ENCODE results near the gene ICAM5. TPM values are rescaled to one million over a fixed set of nuclear protein-coding genes. Genes with fewer than 3 reads are reported as not detected.

ICAM5 gene
- polyA plus RNA-seq, 1 donor (not counting 4 experiments of a cell fraction or from before 2014, with no cell fraction given) = 0.20 TPM

GRCh38 chr19:10306327-10306726 lies 16.6 kb downstream of the ICAM5 start:
- no peak overlapping the region for H3K27ac ChIP-seq (ENCODE audit: control insufficient read depth, insufficient read depth, low read length)
- H3K36me3 ChIP-seq (ENCODE audit: control insufficient read depth in 2 of 2, extremely low read depth in 1 of 2, insufficient read depth in 2 of 2, low read length in 2 of 2) = peaks cover 8% of the 10 kb centered on the region in 2 experiments
- no peak for TF ChIP-seq EZH2 (IDR thresholded peaks at IDR 0.05; ENCODE audit: low read length)
- TF ChIP-seq, protein P1, sequence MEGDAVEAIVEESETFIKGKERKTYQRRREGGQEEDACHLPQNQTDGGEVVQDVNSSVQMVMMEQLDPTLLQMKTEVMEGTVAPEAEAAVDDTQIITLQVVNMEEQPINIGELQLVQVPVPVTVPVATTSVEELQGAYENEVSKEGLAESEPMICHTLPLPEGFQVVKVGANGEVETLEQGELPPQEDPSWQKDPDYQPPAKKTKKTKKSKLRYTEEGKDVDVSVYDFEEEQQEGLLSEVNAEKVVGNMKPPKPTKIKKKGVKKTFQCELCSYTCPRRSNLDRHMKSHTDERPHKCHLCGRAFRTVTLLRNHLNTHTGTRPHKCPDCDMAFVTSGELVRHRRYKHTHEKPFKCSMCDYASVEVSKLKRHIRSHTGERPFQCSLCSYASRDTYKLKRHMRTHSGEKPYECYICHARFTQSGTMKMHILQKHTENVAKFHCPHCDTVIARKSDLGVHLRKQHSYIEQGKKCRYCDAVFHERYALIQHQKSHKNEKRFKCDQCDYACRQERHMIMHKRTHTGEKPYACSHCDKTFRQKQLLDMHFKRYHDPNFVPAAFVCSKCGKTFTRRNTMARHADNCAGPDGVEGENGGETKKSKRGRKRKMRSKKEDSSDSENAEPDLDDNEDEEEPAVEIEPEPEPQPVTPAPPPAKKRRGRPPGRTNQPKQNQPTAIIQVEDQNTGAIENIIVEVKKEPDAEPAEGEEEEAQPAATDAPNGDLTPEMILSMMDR (optimal IDR thresholded peaks at IDR 0.05 in 1 of 3, IDR thresholded peaks at IDR 0.05 in 1 of 3, conservative IDR thresholded peaks at IDR 0.05 in 1 of 3; ENCODE audit: extremely low read depth in 1 of 3, insufficient read depth in 2 of 3, low read length in 3 of 3) = no peak
- H3K4me2 ChIP-seq (ENCODE audit: control insufficient read depth, extremely low read depth, insufficient read depth, low read depth, low read length) = no peak overlapping the region
- no peaks in the 10 kb centered on the region for H3K9me1 ChIP-seq (ENCODE audit: control insufficient read depth, extremely low read depth, insufficient read depth, low read length)
- H3K4me1 ChIP-seq (ENCODE audit: control insufficient read depth, extremely low read depth, insufficient read depth, low read length) = peaks cover 6% of the 10 kb centered on the region
- H3K4me3 ChIP-seq (ENCODE audit: control insufficient read depth in 2 of 3, extremely low read depth in 1 of 3, insufficient read depth in 2 of 3, low read depth in 1 of 3, low read length in 3 of 3) = no peak overlapping the region
- FAIRE-seq (no peak), DNase-seq (ENCODE audit: low read depth, low spot score) (no peak)
- H3K9me3 ChIP-seq (ENCODE audit: control insufficient read depth, low read depth, low read length) = no peaks in the 10 kb centered on the region
- dilution Hi-C loops (cut with MboI; ENCODE audit: extremely low pct_ligation_motif_present, low sequenced_read_pairs) = no loop called here
- H3K27me3 ChIP-seq (ENCODE audit: control insufficient read depth, extremely low read depth, insufficient read depth, low read length) = no peaks in the 10 kb centered on the region
- H3K79me2 ChIP-seq (ENCODE audit: control insufficient read depth, insufficient read depth, low read length) = no peaks in the 10 kb centered on the region
- no peak overlapping the region for H2AFZ ChIP-seq (ENCODE audit: control insufficient read depth, low read length)
- H3K9ac ChIP-seq (ENCODE audit: control insufficient read depth, extremely low read depth, insufficient read depth, low read length) = no peak overlapping the region
- no peaks in the 10 kb centered on the region for H4K20me1 ChIP-seq (ENCODE audit: control insufficient read depth, extremely low read depth, insufficient read depth, low read length)

GRCh38 chr19:10309423-10309822 lies 19.7 kb downstream of the ICAM5 start, which contains the start of gene ZGLP1:
ZGLP1 (minus strand) TSS chr19:10309815.
- no peak within 1 kb of the TSS for H3K4me3 ChIP-seq (ENCODE audit: control insufficient read depth in 2 of 3, extremely low read depth in 1 of 3, insufficient read depth in 2 of 3, low read depth in 1 of 3, low read length in 3 of 3)
- dilution Hi-C loops (cut with MboI; ENCODE audit: extremely low pct_ligation_motif_present, low sequenced_read_pairs) = no loop called here

More at GRCh38 chr19:10309423-10309822, 19.7 kb downstream of the ICAM5 start, which contains the start of gene ZGLP1:
- Histone ChIP-seq H2AFZ (ENCODE audit: control insufficient read depth, low read length) (no peak within 1 kb of the TSS), H3K9me1 (ENCODE audit: control insufficient read depth, extremely low read depth, insufficient read depth, low read length) (no peaks in the 10 kb centered on the region), H3K4me1 (ENCODE audit: control insufficient read depth, extremely low read depth, insufficient read depth, low read length) (no peaks in the 10 kb centered on the region), H3K4me2 (ENCODE audit: control insufficient read depth, extremely low read depth, insufficient read depth, low read depth, low read length) (no peak within 1 kb of the TSS), H3K9me3 (ENCODE audit: control insufficient read depth, low read depth, low read length) (no peaks in the 10 kb centered on the region), H4K20me1 (ENCODE audit: control insufficient read depth, extremely low read depth, insufficient read depth, low read length) (no peaks in the 10 kb centered on the region), H3K27ac (ENCODE audit: control insufficient read depth, insufficient read depth, low read length) (no peak within 1 kb of the TSS), H3K27me3 (ENCODE audit: control insufficient read depth, extremely low read depth, insufficient read depth, low read length) (no peaks in the 10 kb centered on the region), H3K36me3 (ENCODE audit: control insufficient read depth in 2 of 2, extremely low read depth in 1 of 2, insufficient read depth in 2 of 2, low read length in 2 of 2) (peaks cover 8% of the 10 kb centered on the region in 2 experiments), H3K9ac (ENCODE audit: control insufficient read depth, extremely low read depth, insufficient read depth, low read length) (no peak within 1 kb of the TSS), H3K79me2 (ENCODE audit: control insufficient read depth, insufficient read depth, low read length) (no peaks in the 10 kb centered on the region)
- TF ChIP-seq, protein P1 (optimal IDR thresholded peaks at IDR 0.05 in 1 of 3, IDR thresholded peaks at IDR 0.05 in 1 of 3, conservative IDR thresholded peaks at IDR 0.05 in 1 of 3; ENCODE audit: extremely low read depth in 1 of 3, insufficient read depth in 2 of 3, low read length in 3 of 3) = no peak
- no peak for TF ChIP-seq EZH2 (IDR thresholded peaks at IDR 0.05; ENCODE audit: low read length)
- FAIRE-seq (no peak), DNase-seq (ENCODE audit: low read depth, low spot score) (no peak)

Measured in keratinocyte (primary cell).